ENCODE data around the gene DCAF11. TPM values are rescaled to one million over a fixed set of nuclear protein-coding genes. Genes with fewer than 3 reads are reported as not detected.

Gene DCAF11
- total and polyA plus RNA-seq, 2 of the 13 experiments (the other 11 are each of a cell fraction or from before 2014, with no cell fraction given): 150 to 257 TPM

GRCh38 chr14:24095271-24096068 lies 19.1 kb upstream of the DCAF11 start (continued):
- TF ChIP-seq MYPOP (CRISPR knock-in tag; IDR thresholded peaks at IDR 0.05): no peak
- TF ChIP-seq ZSCAN12 (CRISPR knock-in tag; IDR thresholded peaks at IDR 0.05): peak; percentile 56; the same call in 1 of the 2 replicates
- peak; percentile 98 for TF ChIP-seq NFKB2 (CRISPR knock-in tag; IDR thresholded peaks at IDR 0.05; ENCODE audit: borderline replicate concordance)
- TF ChIP-seq HDAC6 (IDR thresholded peaks at IDR 0.05; ENCODE audit: low read depth, low read length): peak; percentile 64; the same call in 1 of the 2 replicates
- TF ChIP-seq, protein P1, sequence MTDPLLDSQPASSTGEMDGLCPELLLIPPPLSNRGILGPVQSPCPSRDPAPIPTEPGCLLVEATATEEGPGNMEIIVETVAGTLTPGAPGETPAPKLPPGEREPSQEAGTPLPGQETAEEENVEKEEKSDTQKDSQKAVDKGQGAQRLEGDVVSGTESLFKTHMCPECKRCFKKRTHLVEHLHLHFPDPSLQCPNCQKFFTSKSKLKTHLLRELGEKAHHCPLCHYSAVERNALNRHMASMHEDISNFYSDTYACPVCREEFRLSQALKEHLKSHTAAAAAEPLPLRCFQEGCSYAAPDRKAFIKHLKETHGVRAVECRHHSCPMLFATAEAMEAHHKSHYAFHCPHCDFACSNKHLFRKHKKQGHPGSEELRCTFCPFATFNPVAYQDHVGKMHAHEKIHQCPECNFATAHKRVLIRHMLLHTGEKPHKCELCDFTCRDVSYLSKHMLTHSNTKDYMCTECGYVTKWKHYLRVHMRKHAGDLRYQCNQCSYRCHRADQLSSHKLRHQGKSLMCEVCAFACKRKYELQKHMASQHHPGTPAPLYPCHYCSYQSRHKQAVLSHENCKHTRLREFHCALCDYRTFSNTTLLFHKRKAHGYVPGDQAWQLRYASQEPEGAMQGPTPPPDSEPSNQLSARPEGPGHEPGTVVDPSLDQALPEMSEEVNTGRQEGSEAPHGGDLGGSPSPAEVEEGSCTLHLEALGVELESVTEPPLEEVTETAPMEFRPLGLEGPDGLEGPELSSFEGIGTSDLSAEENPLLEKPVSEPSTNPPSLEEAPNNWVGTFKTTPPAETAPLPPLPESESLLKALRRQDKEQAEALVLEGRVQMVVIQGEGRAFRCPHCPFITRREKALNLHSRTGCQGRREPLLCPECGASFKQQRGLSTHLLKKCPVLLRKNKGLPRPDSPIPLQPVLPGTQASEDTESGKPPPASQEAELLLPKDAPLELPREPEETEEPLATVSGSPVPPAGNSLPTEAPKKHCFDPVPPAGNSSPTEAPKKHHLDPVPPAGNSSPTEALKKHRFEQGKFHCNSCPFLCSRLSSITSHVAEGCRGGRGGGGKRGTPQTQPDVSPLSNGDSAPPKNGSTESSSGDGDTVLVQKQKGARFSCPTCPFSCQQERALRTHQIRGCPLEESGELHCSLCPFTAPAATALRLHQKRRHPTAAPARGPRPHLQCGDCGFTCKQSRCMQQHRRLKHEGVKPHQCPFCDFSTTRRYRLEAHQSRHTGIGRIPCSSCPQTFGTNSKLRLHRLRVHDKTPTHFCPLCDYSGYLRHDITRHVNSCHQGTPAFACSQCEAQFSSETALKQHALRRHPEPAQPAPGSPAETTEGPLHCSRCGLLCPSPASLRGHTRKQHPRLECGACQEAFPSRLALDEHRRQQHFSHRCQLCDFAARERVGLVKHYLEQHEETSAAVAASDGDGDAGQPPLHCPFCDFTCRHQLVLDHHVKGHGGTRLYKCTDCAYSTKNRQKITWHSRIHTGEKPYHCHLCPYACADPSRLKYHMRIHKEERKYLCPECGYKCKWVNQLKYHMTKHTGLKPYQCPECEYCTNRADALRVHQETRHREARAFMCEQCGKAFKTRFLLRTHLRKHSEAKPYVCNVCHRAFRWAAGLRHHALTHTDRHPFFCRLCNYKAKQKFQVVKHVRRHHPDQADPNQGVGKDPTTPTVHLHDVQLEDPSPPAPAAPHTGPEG (CRISPR knock-in tag; IDR thresholded peaks at IDR 0.05): peak; percentile 75; the same call in 1 of the 2 replicates
- TF ChIP-seq CSRNP1 (CRISPR knock-in tag; IDR thresholded peaks at IDR 0.05): peak; percentile 98
- TF ChIP-seq, protein P2, sequence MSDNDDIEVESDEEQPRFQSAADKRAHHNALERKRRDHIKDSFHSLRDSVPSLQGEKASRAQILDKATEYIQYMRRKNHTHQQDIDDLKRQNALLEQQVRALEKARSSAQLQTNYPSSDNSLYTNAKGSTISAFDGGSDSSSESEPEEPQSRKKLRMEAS (IDR thresholded peaks at IDR 0.05): no peak
- TF ChIP-seq ZFP62 (CRISPR knock-in tag; IDR thresholded peaks at IDR 0.05): no peak
- TF ChIP-seq, protein P3, sequence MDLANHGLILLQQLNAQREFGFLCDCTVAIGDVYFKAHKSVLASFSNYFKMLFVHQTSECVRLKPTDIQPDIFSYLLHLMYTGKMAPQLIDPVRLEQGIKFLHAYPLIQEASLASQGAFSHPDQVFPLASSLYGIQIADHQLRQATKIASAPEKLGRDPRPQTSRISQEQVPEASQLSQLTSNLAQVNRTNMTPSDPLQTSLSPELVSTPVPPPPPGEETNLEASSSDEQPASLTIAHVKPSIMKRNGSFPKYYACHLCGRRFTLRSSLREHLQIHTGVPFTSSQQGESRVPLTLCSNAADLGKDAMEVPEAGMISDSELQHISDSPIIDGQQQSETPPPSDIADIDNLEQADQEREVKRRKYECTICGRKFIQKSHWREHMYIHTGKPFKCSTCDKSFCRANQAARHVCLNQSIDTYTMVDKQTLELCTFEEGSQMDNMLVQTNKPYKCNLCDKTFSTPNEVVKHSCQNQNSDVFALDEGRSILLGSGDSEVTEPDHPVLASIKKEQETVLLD (CRISPR knock-in tag; IDR thresholded peaks at IDR 0.05; ENCODE audit: low read depth): no peak
- peak; percentile 94 for TF ChIP-seq RERE (CRISPR knock-in tag; IDR thresholded peaks at IDR 0.05; ENCODE audit: low read depth)
- peak; percentile 77 for TF ChIP-seq MEIS1 (CRISPR knock-in tag; IDR thresholded peaks at IDR 0.05; ENCODE audit: borderline replicate concordance)
